ENCODE results near the gene PASK.

DNA sequence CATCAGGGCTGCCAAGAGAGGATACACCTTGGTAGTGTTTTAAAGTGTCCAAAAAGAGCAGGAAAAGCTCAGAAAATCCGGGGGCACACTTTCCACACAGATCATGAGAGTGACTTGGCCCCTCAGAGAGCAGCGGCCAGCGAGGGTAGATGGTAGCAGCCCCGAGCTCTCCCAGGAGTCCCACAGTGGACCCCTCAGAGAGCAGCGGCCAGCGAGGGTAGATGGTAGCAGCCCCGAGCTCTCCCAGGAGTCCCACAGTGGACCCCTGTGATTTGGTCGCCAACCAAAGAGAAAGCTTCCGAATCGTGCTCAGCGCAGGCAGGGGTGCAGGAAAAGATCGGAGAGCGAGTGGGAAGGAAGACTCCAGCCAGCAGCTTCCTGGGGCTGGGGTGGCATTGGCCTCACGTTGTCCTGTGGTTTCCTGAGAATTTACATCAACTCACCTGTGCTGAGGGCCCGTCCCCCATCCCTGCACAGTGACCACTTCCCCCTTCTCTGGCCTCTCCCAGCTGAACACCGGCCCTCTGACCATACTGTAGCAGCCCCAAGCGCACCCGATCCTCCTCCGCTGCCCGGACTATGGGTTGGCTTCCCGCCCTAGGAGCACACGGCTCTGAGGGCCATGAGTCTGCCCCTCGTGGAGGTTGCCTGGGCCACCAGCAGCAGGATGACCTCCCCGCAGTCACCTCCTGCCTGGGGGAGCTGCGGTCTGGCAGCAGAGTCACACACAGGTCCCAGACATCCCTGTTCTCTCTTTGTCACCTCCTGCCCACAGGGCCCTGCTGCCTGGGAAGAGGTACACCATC, 80.9 kb downstream of the PASK start:
- TF ChIP-seq POLR2A (IDR thresholded peaks at IDR 0.05) (no peak), CTCF (IDR thresholded peaks at IDR 0.05) (no peak)
